ENCODE results near the gene HIGD1B.

The HIGD1B gene

DNA sequence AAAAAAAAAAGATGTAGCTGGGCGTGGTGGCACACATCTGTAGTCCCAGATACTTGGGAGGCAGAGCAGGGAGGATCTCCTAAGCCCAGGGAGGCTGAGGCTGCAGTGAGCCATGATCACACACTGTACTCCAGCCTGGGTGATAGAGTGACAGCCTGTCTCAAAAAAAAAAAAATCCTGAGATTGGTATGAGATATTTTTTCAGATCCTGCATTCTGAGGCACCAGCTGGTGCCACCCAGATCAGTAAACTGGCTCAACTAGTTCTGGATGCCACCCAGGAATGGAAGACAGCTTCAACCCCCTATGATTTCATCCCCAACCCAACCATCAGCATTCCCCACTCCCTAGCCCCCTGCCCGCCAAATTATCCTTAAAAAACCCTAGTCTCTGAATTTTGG, 10.5 kb upstream of the HIGD1B start:
- DNase-seq (ENCODE audit: low read depth), result no peak

- DNase-seq (ENCODE audit: low read depth), result no peak
Measured at GRCh38 chr17:44840274-44840673, 7.4 kb upstream of the HIGD1B start.

DNA sequence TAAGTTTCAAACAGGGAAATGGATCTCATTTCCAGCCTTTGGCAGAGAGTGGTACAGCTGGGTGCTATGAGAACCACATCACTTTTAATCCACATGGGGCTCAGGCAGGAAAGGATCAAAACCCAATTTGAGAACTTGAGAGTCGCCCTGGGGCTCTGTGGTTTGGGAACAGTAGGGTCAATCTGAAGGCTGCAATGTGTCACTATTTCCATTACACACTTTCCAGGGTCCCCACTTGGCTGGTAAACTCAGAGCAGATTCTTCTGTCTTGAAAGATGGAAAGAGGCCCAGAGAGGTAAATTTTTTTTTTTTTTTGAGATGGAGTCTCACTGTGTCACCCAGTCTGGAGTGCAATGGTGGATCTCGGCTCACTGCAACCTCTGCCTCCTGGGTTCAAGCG, 6.7 kb upstream of the HIGD1B start:
- DNase-seq (ENCODE audit: low read depth), result no peak

DNA sequence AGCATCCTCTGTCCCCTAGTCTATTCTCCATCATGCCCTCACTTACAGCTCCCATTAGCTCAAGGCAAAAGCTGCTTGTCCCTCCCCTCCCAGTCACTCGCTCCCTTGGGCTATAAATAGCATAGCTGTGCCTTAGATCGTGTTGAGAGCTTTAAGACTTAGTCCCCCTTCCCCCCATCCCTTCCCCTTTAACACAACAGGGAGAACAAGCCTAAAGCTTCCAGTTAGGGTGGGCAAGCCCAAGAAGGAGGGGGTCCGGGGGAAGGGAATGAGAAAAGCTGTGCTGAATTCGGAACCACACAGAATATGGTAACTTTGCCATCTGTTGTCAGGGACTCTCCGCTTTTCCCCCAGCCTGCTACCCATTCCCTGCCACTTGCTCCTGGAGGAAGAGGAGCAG, 4.9 kb upstream of the HIGD1B start:
- DNase-seq (ENCODE audit: low read depth), result no peak

GRCh38 chr17:44844390-44844830, 3.3 kb upstream of the HIGD1B start:
- no peak for DNase-seq (ENCODE audit: low read depth)

DNA sequence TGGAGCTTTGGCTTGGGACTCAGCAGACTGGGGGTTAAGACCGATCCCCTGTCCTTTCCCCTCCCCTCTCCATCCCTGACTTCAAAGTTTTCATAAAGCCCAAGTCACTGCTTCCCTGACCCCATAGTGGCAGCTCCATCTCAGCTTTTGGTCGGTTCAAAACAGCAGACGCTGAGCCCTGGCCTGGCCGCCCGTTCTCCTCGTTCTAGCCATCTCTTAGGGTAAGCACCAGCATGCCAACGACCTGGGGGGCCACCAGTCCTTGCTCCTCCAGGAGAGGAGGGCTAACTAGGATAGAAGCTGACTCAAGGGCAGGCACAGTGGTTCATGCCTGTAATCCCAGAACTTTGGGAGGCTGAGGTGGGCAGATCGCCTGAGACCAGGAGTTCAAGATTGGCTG, 1.5 kb upstream of the HIGD1B start:
- DNase-seq (ENCODE audit: low read depth), result no peak

GRCh38 chr17:44848257-44848795, 643 bp downstream of the HIGD1B start:
- no peak for DNase-seq (ENCODE audit: low read depth)

DNA sequence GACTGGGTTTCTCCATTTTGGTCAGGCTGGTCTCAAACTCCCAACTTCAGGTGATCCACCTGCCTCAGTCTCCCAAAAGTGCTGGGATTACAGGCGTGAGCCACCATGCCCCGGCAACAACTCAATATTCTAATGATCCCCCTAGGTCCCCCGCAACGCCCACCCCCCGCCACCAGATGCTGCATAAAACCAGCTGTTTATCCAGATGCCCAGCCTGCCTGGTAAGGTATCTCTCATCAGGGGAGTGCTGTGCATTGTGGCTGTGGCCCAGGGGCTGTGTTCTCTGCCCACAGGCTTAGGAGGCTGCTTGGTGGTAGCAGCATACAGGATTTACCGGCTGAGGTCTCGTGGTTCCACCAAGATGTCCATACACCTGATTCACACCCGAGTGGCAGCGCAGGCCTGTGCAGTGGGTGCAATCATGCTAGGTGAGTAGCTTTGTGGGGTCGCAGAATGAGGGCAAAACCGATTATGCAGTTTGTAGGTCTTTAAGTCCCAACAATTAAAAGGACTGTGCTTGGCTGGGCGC, 1.3 kb downstream of the HIGD1B start:
- no peak for DNase-seq (ENCODE audit: low read depth)

- no peak for DNase-seq (ENCODE audit: low read depth)
Measured at GRCh38 chr17:44850025-44850424, 2.3 kb downstream of the HIGD1B start.

DNA sequence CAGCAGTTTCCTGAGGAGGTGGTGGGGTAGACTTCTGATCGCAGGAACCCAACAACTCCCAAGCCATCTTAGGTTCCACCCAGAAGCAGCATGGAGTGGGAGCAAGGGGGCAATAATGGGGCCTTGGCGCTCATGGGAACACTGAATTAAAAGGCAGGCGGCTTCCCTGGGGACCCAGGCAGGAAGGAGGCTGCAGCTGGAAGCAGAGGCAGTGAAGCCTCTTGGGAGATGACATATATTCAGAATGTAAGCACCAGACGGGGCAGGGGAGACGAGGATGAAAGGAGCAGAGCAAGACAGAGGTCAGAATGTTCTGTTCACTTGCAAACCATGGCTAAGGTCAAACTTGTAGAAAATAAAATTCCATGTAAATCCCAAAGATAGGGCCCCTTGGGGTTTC, 2.9 kb downstream of the HIGD1B start:
- DNase-seq (ENCODE audit: low read depth), result no peak

DNA sequence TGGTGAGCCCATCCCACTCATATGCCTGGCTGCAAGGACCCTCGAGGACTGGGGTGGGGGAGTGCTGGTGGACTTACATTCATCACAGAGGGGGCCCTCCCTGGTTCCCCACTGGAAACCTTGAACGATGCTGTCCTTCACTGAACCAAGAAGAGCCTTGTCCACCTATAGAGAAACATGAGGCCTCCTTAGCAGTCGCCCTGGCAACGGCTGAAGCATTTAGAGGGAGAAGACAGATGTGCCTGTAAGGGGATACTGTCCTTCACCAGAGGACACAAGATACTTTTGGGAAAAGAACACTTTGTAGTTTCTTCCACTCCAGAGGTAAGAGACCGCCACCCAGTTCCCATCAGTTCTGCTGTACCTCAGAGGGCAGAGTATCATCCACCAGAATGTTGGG, 6.5 kb downstream of the HIGD1B start:
- no peak for DNase-seq (ENCODE audit: low read depth)

GRCh38 chr17:44859701-44860100, 12.0 kb downstream of the HIGD1B start:
- no peak for DNase-seq (ENCODE audit: low read depth)

GRCh38 chr17:44862278-44862914, 14.7 kb downstream of the HIGD1B start:
- DNase-seq (ENCODE audit: low read depth), result no peak

DNA sequence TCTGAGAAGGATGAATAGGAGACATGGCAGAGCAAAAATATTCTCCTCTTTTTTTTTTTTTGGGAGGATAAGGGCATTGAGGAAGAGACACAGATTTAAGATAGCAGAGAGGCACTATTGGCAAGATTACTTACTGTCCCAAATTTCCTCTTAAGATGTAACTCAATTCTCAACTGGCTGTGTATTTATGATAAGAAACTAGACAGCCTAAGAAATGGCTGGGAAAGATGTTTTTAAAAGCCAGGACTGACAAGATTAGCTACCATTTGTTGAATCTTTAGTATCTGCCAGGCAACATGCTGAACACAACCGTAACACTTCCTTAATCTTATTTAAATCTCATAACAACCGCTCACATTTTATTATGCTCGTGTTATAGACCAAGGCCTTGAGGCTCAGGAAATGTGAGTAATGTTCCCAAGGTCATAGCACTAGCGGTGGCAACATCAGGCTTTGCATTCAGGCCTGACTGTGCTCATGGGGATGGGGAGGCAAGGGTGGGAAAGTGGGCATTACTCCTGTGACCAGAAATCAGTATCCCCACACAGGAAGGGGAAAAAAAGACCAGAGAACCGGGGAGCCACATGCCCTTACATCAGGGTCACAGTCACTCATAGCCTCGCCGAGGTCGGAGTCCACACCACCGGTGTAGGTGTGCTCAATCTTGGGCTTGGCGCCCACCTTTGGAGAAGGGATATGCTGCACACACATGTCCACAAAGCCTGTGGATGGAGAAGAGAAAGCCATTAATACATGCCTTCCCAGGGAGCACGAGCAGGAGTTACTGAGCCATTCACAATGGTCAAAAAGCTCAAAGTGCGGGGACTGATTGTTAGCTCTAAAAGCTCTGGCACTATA, 15.6 kb downstream of the HIGD1B start:
- DNase-seq (ENCODE audit: low read depth), result no peak

DNA sequence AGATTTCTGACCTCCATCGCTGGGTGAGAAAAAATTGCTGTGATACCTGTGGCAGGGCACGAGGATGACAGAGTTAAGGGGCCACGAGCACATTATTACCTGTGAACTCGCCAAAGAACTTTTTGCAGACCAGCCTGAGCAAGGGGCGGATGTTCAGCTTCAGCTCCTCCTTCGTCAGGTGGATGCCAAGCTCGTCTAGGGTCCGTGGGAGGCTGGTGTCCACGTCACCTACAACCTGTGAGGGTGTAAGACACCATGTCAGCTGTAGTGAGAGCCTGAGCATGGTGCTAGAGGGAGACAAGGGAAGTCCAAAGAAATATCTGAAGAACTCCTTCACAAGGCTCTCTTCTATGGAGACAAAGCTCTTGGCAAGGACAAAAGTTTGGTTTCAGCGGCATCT, 17.1 kb downstream of the HIGD1B start:
- no peak for DNase-seq (ENCODE audit: low read depth)

GRCh38 chr17:44865231-44865660, 17.6 kb downstream of the HIGD1B start:
- DNase-seq (ENCODE audit: low read depth), result no peak

- peak; percentile 47 for DNase-seq (ENCODE audit: low read depth)
Measured at GRCh38 chr17:44865931-44866330, 18.2 kb downstream of the HIGD1B start.

DNA sequence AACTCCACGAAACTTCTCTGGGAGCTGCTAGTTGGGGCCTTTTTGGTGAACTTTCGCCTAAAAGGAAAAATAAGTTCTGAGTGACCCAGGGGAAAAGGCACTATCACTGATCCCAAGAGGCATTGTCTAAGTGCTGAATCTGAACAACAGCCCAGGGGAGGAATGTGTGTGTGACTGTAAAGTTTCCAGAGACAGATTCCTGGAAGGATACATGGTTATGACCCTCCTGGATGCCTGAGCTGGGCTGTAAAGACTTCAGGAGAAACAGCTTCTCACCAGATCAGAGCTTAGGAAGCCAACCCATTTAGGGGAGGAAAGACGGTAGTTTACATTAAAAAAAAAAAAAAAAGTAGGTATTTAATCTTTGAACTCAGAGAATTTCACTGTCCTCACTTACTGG, 20.2 kb downstream of the HIGD1B start:
- no peak for DNase-seq (ENCODE audit: low read depth)

- DNase-seq (ENCODE audit: low read depth), result no peak
Measured at GRCh38 chr17:44871556-44871955, 23.9 kb downstream of the HIGD1B start.

DNA sequence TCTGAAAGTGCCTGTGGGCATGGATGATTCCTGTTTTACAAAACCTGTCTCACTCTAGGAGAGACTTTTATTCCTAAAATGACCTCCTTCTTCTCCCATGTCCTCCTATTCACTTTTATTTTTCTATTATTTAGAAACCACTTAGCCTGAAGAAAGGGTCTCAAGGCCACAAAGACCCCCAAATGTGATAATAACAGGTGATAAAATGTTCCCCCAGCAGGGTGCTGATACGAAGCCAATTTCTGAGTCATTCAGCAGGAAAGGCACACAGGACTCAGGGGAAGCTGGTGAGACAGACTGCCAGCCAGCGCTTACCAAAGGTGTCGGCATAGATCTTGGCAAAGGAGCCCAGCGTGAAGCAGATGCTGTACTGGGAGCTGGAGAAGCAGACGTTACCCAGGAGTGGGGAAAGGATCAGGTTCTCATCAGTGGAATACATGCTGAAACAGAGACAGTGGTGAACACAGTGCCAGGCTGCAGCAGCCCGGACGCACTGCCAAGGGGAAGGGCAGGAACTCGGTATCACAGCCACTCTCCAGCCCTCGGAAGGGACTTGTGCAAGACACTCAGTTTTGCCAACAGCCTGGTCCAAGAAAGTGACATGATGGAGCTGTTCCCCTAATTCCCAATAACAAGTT, 24.6 kb downstream of the HIGD1B start:
- no peak for DNase-seq (ENCODE audit: low read depth)

DNA sequence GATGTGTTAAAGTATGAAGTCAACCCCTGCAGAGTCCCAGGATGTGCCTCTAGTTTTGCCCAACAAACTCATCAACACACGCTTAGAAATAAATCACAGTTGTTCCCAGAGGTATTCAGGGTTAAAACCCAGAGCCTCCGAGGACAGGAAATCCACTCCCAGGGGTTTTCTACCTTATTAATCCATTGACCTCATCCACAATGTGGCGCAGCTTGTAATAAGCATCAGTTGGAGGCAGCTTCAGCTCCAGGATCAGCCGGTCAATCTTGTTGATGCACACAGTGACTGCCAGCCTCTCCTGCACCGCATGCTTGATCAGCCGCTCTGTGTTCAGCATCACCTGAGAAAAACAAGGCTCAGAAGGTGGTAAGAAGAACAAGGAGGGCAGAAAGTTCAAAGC, 28.1 kb downstream of the HIGD1B start:
- no peak for DNase-seq (ENCODE audit: low read depth)

- DNase-seq (ENCODE audit: low read depth), result no peak
Measured at GRCh38 chr17:44877121-44877520, 29.4 kb downstream of the HIGD1B start.

Data from GM04503 (cell line).